ENCODE data around the gene AIMP2.
"Not testable (repeated sequence)": the region's sequence is repeated elsewhere in the genome, so short reads cannot be mapped to it uniquely, and the experiment has no call there.

DNA sequence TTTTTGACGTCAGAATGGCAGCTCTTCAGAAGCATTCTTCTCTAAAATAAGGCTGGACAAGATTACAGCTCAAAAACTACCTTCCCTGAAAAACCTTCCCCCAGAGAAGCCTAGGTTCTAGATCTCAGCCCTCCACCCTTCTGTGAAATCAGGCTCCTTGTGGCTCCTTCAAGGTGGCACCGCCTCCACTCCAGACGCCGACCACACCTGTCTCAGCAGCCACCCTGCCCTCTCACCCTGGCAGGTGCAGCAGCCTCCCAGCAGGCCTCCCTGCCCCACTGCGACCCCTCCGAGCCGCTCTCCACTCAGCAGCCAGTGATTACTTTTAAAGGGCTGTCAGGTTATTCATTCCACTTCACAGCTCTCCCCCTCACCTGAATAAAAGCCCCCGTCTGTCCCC is 35.5 kb upstream of the AIMP2 start:
- TF ChIP-seq CTCF (conservative IDR thresholded peaks at IDR 0.05 in 1 of 2, IDR thresholded peaks at IDR 0.05 in 1 of 2; ENCODE audit: extremely low read depth in 1 of 2, insufficient read depth in 1 of 2, low read depth in 1 of 2, low read length in 2 of 2); EZH2 (IDR thresholded peaks at IDR 0.05; ENCODE audit: borderline replicate concordance, low read length): not testable (repeated sequence)
